Gastroesophageal sphincter (tissue), 3 donors: ENCODE data around the gene G6PC3.

Source experiments
- EP300 ChIP-seq: sonication (generic); formaldehyde crosslinking; IDR thresholded peaks from one replicate; pipeline ENCODE4 v1.6.1; 2017; ENCODE audit warnings: antibody characterized with exemption, mild to moderate bottlenecking
- TF ChIP-seq, protein P1 (sequence below), 4 experiments: fragments of 200-600 bp in 2 of 4; fragments of 450-650 bp in 2 of 4; sonication (generic) in 1 of 4; IDR thresholded peaks; one replicate each; pipeline ENCODE4 v1.5.1; 2017 to 2019; ENCODE audit warnings: antibody characterized with exemption in 4 of 4, mild to moderate bottlenecking in 2 of 4, moderate library complexity in 2 of 4

DNA sequence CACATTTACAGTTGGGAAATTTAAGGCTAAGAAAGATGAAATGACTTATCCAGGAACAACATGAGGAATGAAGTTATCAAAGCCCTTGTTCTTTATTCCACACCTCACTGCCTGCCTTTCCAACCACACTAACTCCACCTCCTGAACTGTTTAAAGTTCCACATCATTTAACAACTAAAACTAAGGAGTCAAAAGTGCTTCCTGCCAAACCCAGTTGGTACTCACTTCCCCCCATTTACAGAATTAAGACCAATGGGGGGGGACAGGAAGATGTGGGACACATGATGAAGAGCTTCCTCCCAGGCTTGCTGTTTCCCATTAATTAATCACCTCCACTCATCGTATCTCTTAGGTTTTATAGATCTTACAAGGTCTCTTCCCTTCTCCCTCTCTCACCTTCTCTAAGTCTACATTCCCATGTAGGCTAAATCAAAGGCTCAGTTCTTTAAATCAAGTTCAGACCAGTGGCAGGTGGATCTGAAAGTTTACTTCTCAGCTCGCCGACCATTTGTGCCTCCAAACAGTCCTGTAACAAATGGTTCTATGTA lies 36.6 kb upstream of the G6PC3 start:
- TF ChIP-seq EP300, result no peak
- TF ChIP-seq, protein P1, sequence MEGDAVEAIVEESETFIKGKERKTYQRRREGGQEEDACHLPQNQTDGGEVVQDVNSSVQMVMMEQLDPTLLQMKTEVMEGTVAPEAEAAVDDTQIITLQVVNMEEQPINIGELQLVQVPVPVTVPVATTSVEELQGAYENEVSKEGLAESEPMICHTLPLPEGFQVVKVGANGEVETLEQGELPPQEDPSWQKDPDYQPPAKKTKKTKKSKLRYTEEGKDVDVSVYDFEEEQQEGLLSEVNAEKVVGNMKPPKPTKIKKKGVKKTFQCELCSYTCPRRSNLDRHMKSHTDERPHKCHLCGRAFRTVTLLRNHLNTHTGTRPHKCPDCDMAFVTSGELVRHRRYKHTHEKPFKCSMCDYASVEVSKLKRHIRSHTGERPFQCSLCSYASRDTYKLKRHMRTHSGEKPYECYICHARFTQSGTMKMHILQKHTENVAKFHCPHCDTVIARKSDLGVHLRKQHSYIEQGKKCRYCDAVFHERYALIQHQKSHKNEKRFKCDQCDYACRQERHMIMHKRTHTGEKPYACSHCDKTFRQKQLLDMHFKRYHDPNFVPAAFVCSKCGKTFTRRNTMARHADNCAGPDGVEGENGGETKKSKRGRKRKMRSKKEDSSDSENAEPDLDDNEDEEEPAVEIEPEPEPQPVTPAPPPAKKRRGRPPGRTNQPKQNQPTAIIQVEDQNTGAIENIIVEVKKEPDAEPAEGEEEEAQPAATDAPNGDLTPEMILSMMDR (IDR thresholded peaks at IDR 0.05), result no peak
